HEK293 (cell line): ENCODE measurements around the gene RABIF.

Experiments
- EGR2 ChIP-seq: fragments of 450-650 bp; formaldehyde crosslinking; IDR thresholded peaks from 2 replicates; pipeline ENCODE4 v1.5.1; 2016; ENCODE audit warnings: low read depth, missing biosample characterization, missing genetic modification characterization
- MEIS1 ChIP-seq: sonication (generic); formaldehyde crosslinking; IDR thresholded peaks from 2 replicates; pipeline ENCODE4 v1.8.1; 2022; ENCODE audit warnings: missing genetic modification reagents, mild to moderate bottlenecking, borderline replicate concordance
- REPIN1 ChIP-seq: fragments of 450-650 bp; formaldehyde crosslinking; IDR thresholded peaks from 2 replicates; pipeline ENCODE4 v1.5.1; 2017; ENCODE audit warnings: missing biosample characterization, missing genetic modification characterization, low read depth
- SP2 ChIP-seq: fragments of 450-650 bp; formaldehyde crosslinking; IDR thresholded peaks from 2 replicates; pipeline ENCODE4 v1.5.1; 2016; ENCODE audit warnings: missing biosample characterization, missing genetic modification characterization
- SP7 ChIP-seq: fragments of 450-650 bp; formaldehyde crosslinking; IDR thresholded peaks from 2 replicates; pipeline ENCODE4 v1.5.1; 2016; ENCODE audit warnings: missing biosample characterization, missing genetic modification characterization
- ZBTB17 ChIP-seq: fragments of 450-650 bp; formaldehyde crosslinking; IDR thresholded peaks from 2 replicates; pipeline ENCODE4 v1.5.1; 2016; ENCODE audit warnings: missing biosample characterization, missing genetic modification characterization
- ZFP41 ChIP-seq: fragments of 450-650 bp; formaldehyde crosslinking; IDR thresholded peaks from 2 replicates; pipeline ENCODE4 v1.5.1; 2016; ENCODE audit warnings: missing biosample characterization, missing genetic modification characterization, borderline replicate concordance
- ZNF121 ChIP-seq: fragments of 450-650 bp; formaldehyde crosslinking; IDR thresholded peaks from 2 replicates; pipeline ENCODE4 v1.5.1; 2016; ENCODE audit warnings: missing biosample characterization, missing genetic modification characterization
- ZNF138 ChIP-seq: fragments of 450-650 bp; formaldehyde crosslinking; IDR thresholded peaks from 2 replicates; pipeline ENCODE4 v1.5.1; 2016; ENCODE audit warnings: missing biosample characterization, missing genetic modification characterization, borderline replicate concordance
- ZNF157 ChIP-seq: fragments of 450-650 bp; formaldehyde crosslinking; IDR thresholded peaks from 2 replicates; pipeline ENCODE4 v1.5.1; 2016; ENCODE audit warnings: missing biosample characterization, missing genetic modification characterization
- ZNF175 ChIP-seq: fragments of 450-650 bp; formaldehyde crosslinking; IDR thresholded peaks from 2 replicates; pipeline ENCODE4 v1.5.1; 2016; ENCODE audit warnings: missing biosample characterization, missing genetic modification characterization
- ZNF184 ChIP-seq: fragments of 450-650 bp; IDR thresholded peaks from 2 replicates; pipeline ENCODE4 v1.5.1; 2018; ENCODE audit warnings: missing biosample characterization, mild to moderate bottlenecking, missing genetic modification characterization
- ZNF221 ChIP-seq: fragments of 450-650 bp; formaldehyde crosslinking; IDR thresholded peaks from 2 replicates; pipeline ENCODE4 v1.5.1; 2017; ENCODE audit warnings: missing biosample characterization, missing genetic modification characterization, borderline replicate concordance
- ZNF223 ChIP-seq: fragments of 450-650 bp; formaldehyde crosslinking; IDR thresholded peaks from 2 replicates; pipeline ENCODE4 v1.5.1; 2016; ENCODE audit warnings: missing biosample characterization, missing genetic modification characterization
- ZNF292 ChIP-seq: fragments of 450-650 bp; formaldehyde crosslinking; IDR thresholded peaks from 2 replicates; pipeline ENCODE4 v1.5.1; 2016; ENCODE audit warnings: low read depth, missing biosample characterization, missing genetic modification characterization, borderline replicate concordance
- ZNF37A ChIP-seq: fragments of 450-650 bp; IDR thresholded peaks from 2 replicates; pipeline ENCODE4 v1.5.1; 2018; ENCODE audit warnings: missing biosample characterization, missing genetic modification characterization
- ZNF423 ChIP-seq: fragments of 450-650 bp; formaldehyde crosslinking; IDR thresholded peaks from 2 replicates; pipeline ENCODE4 v1.5.1; 2016; ENCODE audit warnings: missing biosample characterization, missing genetic modification characterization
- ZNF473 ChIP-seq: fragments of 450-650 bp; formaldehyde crosslinking; IDR thresholded peaks from 2 replicates; pipeline ENCODE4 v1.5.1; 2017; ENCODE audit warnings: missing biosample characterization, missing genetic modification characterization
- ZNF560 ChIP-seq: fragments of 450-650 bp; formaldehyde crosslinking; IDR thresholded peaks from 2 replicates; pipeline ENCODE4 v1.5.1; 2017; ENCODE audit warnings: missing biosample characterization, missing genetic modification characterization, borderline replicate concordance
- ZSCAN23 ChIP-seq: fragments of 450-650 bp; formaldehyde crosslinking; IDR thresholded peaks from 2 replicates; pipeline ENCODE4 v1.5.1; 2016; ENCODE audit warnings: missing biosample characterization, missing genetic modification characterization
- TF ChIP-seq, protein P1 (sequence below): fragments of 450-650 bp; formaldehyde crosslinking; IDR thresholded peaks from 2 replicates; pipeline ENCODE4 v1.5.1; 2016; ENCODE audit warnings: missing biosample characterization, missing genetic modification characterization
- TF ChIP-seq, protein P2 (sequence below): fragments of 450-650 bp; formaldehyde crosslinking; IDR thresholded peaks from 2 replicates; pipeline ENCODE4 v1.5.1; 2017; ENCODE audit warnings: missing biosample characterization, missing genetic modification characterization
- TF ChIP-seq, protein P3 (sequence below): fragments of 450-650 bp; formaldehyde crosslinking; IDR thresholded peaks from 2 replicates; pipeline ENCODE4 v1.5.1; 2016; ENCODE audit warnings: missing biosample characterization, missing genetic modification characterization
- TF ChIP-seq, protein P4 (sequence below): fragments of 450-650 bp; formaldehyde crosslinking; IDR thresholded peaks from 2 replicates; pipeline ENCODE4 v1.5.0; 2017; ENCODE audit warnings: missing biosample characterization, missing genetic modification characterization, borderline replicate concordance
- TF ChIP-seq, protein P5 (sequence below): fragments of 450-650 bp; formaldehyde crosslinking; IDR thresholded peaks from 2 replicates; pipeline ENCODE4 v1.5.1; 2016; ENCODE audit warnings: missing biosample characterization, missing genetic modification characterization
- TF ChIP-seq, protein P6 (sequence below): fragments of 450-650 bp; IDR thresholded peaks from 2 replicates; pipeline ENCODE4 v1.5.1; 2018; ENCODE audit warnings: missing biosample characterization, mild to moderate bottlenecking, missing genetic modification characterization

RABIF gene

DNA sequence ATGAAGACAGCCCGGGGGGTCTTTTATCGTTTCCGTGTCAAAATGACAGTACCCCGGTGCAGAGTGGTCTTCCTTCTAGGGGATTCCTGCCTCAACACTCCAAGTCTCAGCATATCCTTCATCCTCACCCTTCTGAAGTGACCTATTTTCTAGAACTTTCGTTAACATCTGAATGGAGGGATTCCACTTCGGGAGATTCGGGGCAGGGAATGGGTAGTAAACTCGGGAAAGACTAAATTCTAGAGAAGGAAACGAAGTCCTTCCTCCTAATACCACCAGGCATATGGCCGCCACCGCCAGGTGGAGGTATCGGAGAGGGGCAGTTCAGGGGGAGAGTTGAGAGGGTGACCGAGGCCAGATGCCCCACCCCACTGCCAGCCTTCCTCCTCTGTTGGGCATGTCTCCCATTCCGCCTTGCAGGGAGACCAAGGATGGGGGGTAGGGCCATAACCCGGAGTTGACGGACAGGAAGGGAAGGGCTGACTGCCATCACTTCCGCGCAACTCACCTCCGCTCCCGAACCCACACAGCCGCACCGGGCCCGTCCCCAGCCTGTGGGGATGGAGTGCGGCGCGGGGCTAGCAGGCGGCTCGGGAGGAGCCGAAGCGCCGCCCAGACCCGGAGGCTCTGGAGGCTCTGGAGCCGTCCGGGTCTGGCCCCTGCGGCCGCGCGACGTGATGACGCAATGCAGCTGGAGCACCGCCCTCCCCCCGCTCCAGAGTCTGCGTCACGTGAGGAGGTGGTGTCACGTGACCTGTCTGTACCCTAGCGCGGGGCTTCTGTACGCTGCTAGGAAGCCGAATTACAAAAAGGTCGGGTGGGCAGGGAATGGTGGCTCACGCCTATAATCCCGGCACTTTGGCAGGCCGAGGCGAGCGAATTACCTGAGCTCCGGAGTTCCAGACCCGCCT, 37.9 kb upstream of the RABIF start, which contains the start of gene KLHL12 (continued):
- no peak for TF ChIP-seq ZNF223 (tag by site-specific recombination)
- TF ChIP-seq, protein P1, sequence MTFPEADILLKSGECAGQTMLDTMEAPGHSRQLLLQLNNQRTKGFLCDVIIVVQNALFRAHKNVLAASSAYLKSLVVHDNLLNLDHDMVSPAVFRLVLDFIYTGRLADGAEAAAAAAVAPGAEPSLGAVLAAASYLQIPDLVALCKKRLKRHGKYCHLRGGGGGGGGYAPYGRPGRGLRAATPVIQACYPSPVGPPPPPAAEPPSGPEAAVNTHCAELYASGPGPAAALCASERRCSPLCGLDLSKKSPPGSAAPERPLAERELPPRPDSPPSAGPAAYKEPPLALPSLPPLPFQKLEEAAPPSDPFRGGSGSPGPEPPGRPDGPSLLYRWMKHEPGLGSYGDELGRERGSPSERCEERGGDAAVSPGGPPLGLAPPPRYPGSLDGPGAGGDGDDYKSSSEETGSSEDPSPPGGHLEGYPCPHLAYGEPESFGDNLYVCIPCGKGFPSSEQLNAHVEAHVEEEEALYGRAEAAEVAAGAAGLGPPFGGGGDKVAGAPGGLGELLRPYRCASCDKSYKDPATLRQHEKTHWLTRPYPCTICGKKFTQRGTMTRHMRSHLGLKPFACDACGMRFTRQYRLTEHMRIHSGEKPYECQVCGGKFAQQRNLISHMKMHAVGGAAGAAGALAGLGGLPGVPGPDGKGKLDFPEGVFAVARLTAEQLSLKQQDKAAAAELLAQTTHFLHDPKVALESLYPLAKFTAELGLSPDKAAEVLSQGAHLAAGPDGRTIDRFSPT (tag by site-specific recombination), result peak; percentile 83
- TF ChIP-seq ZNF121 (tag by site-specific recombination), result 0 out of 2 replicates have a peak, but pooled peaks have one; percentile 48
- TF ChIP-seq, protein P2, sequence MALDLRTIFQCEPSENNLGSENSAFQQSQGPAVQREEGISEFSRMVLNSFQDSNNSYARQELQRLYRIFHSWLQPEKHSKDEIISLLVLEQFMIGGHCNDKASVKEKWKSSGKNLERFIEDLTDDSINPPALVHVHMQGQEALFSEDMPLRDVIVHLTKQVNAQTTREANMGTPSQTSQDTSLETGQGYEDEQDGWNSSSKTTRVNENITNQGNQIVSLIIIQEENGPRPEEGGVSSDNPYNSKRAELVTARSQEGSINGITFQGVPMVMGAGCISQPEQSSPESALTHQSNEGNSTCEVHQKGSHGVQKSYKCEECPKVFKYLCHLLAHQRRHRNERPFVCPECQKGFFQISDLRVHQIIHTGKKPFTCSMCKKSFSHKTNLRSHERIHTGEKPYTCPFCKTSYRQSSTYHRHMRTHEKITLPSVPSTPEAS (tag by site-specific recombination), result peak; percentile 56; the same call in 1 of the 2 replicates
- 0 out of 2 replicates have a peak, but pooled peaks have one; percentile 31 for TF ChIP-seq ZSCAN23
- TF ChIP-seq, protein P3, sequence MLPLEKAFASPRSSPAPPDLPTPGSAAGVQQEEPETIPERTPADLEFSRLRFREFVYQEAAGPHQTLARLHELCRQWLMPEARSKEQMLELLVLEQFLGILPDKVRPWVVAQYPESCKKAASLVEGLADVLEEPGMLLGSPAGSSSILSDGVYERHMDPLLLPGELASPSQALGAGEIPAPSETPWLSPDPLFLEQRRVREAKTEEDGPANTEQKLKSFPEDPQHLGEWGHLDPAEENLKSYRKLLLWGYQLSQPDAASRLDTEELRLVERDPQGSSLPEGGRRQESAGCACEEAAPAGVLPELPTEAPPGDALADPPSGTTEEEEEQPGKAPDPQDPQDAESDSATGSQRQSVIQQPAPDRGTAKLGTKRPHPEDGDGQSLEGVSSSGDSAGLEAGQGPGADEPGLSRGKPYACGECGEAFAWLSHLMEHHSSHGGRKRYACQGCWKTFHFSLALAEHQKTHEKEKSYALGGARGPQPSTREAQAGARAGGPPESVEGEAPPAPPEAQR (tag by site-specific recombination), result no peak
- peak; percentile 97 for TF ChIP-seq ZBTB17 (tag by site-specific recombination)
- 0 out of 2 replicates have a peak, but pooled peaks have one; percentile 23 for TF ChIP-seq ZNF184 (tag by site-specific recombination)
- 0 out of 2 replicates have a peak, but pooled peaks have one; percentile 5 for TF ChIP-seq ZNF138 (tag by site-specific recombination)
- peak; percentile 91 for TF ChIP-seq SP7 (tag by site-specific recombination)
- no peak for TF ChIP-seq ZNF157 (tag by site-specific recombination)
- 0 out of 2 replicates have a peak, but pooled peaks have one; percentile 25 for TF ChIP-seq ZNF221 (tag by site-specific recombination)
- no peak for TF ChIP-seq ZFP41 (tag by site-specific recombination)
- TF ChIP-seq, protein P4, sequence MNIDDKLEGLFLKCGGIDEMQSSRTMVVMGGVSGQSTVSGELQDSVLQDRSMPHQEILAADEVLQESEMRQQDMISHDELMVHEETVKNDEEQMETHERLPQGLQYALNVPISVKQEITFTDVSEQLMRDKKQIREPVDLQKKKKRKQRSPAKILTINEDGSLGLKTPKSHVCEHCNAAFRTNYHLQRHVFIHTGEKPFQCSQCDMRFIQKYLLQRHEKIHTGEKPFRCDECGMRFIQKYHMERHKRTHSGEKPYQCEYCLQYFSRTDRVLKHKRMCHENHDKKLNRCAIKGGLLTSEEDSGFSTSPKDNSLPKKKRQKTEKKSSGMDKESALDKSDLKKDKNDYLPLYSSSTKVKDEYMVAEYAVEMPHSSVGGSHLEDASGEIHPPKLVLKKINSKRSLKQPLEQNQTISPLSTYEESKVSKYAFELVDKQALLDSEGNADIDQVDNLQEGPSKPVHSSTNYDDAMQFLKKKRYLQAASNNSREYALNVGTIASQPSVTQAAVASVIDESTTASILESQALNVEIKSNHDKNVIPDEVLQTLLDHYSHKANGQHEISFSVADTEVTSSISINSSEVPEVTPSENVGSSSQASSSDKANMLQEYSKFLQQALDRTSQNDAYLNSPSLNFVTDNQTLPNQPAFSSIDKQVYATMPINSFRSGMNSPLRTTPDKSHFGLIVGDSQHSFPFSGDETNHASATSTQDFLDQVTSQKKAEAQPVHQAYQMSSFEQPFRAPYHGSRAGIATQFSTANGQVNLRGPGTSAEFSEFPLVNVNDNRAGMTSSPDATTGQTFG, result peak; percentile 36; the same call in 1 of the 2 replicates
- no peak for TF ChIP-seq ZNF175 (tag by site-specific recombination)
- 0 out of 2 replicates have a peak, but pooled peaks have one; percentile 57 for TF ChIP-seq REPIN1 (tag by site-specific recombination)
- TF ChIP-seq, protein P5, sequence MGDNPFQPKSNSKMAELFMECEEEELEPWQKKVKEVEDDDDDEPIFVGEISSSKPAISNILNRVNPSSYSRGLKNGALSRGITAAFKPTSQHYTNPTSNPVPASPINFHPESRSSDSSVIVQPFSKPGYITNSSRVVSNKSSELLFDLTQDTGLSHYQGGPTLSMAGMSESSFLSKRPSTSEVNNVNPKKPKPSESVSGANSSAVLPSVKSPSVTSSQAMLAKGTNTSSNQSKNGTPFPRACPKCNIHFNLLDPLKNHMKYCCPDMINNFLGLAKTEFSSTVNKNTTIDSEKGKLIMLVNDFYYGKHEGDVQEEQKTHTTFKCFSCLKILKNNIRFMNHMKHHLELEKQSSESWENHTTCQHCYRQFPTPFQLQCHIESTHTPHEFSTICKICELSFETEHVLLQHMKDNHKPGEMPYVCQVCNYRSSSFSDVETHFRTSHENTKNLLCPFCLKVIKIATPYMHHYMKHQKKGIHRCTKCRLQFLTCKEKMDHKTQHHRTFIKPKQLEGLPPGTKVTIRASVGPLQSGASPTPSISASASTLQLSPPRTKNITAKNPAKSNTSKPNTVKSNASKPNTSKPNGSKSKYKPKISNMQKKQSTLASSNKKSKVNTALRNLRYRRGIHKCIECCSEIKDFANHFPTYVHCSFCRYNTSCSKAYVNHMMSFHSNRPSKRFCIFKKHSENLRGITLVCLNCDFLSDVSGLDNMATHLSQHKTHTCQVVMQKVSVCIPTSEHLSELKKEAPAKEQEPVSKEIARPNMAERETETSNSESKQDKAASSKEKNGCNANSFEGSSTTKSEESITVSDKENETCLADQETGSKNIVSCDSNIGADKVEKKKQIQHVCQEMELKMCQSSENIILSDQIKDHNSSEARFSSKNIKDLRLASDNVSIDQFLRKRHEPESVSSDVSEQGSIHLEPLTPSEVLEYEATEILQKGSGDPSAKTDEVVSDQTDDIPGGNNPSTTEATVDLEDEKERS (tag by site-specific recombination), result peak; percentile 10; the same call in 1 of the 2 replicates
- peak; percentile 88 for TF ChIP-seq SP2 (tag by site-specific recombination)
- TF ChIP-seq ZNF292, result no peak
- no peak for TF ChIP-seq ZNF37A (tag by site-specific recombination)
- TF ChIP-seq ZNF423 (tag by site-specific recombination), result no peak; the same call in 1 of the 2 replicates
- no peak for TF ChIP-seq MEIS1 (CRISPR knock-in tag)
- TF ChIP-seq, protein P6, sequence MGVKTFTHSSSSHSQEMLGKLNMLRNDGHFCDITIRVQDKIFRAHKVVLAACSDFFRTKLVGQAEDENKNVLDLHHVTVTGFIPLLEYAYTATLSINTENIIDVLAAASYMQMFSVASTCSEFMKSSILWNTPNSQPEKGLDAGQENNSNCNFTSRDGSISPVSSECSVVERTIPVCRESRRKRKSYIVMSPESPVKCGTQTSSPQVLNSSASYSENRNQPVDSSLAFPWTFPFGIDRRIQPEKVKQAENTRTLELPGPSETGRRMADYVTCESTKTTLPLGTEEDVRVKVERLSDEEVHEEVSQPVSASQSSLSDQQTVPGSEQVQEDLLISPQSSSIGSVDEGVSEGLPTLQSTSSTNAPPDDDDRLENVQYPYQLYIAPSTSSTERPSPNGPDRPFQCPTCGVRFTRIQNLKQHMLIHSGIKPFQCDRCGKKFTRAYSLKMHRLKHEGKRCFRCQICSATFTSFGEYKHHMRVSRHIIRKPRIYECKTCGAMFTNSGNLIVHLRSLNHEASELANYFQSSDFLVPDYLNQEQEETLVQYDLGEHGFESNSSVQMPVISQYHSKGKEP (tag by site-specific recombination), result peak; percentile 49; the same call in 1 of the 2 replicates
- TF ChIP-seq EGR2 (tag by site-specific recombination), result peak; percentile 53
- no peak for TF ChIP-seq ZNF560 (tag by site-specific recombination)
- no peak for TF ChIP-seq ZNF473 (tag by site-specific recombination)
